Stimulated activated CD4-positive, alpha-beta T cell treated with anti-CD3 and anti-CD28 coated beads, TNF-alpha, amount 100 ng/mL, for 4 hours (primary cell): ENCODE data around the gene FAIM.
"Not testable (repeated sequence)": the region's sequence is repeated elsewhere in the genome, so short reads cannot be mapped to it uniquely, and the experiment has no call there.

Experiments used
- DNase-seq, 3 experiments: peaks; one replicate each; pipeline ENCODE4 v3.0.0-alpha.2; 2020; ENCODE audit warnings: low read depth in 3 of 3

FAIM gene, protein sequence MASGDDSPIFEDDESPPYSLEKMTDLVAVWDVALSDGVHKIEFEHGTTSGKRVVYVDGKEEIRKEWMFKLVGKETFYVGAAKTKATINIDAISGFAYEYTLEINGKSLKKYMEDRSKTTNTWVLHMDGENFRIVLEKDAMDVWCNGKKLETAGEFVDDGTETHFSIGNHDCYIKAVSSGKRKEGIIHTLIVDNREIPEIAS

DNA sequence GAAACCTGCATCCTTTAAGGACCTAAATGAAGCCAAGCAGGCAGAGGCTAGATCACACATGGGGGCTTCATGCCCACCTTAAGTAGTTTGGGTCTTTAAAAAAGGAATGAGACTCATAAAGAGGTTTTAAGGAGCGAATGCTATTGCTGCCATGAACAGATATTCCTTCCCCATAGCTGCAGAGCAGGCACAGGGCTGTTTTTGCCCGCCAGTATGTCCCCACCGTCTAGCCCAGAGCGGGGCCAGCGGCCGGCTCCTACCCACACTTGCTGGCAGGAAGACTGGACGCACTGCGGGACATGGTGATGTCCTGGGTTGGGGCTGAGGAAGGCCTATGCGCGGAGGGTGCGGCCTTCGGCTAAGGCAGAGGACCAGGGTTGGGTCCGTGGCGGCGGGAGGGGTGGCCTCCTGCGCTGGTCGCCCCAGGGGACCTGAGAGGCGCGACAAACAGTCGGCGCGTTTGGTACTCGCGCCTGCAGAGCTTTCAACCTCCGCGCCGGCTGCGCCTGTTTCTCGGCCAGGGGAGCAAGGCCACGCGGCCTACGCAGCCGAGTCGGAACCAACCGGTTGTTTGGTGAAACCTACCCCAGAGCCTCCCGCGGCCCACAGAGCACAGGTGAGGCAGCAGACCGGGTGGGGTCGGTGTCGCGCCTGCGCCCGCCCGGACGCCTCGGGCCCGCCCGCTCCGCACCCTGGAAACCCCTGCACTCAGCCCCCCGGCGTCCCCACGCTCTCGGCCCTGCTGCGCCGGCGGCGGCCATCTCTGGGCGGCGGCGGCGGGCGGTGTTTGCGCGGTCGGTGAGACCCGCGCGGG lies at the start of gene FAIM:
FAIM (plus strand) TSS at position 450 of the 814 bp plus-strand sequence. CDS start 10,956 bp downstream, outside the sequence.
- DNase-seq, result peak; percentile 32 to 53 (median 43)

DNA sequence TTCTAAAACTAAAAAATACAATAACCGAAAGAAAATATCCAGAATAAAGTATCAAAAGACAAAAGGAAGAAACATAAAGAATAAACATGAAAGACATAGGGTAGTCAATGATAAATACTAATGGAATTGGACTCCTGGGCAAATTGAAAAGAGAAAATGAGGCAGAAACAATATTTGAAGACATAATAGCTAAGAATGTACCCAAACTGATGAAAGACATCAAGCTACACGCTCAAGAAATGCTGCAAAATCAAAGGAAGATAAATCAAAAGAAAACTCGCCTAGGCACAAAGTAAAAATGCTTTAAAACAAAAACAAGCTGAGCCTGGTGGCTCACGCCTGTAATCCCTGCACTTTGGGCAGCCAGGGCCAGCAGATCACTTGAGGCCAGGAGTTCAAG lies 49.4 kb upstream of the FAIM start:
- DNase-seq, result no peak

DNA sequence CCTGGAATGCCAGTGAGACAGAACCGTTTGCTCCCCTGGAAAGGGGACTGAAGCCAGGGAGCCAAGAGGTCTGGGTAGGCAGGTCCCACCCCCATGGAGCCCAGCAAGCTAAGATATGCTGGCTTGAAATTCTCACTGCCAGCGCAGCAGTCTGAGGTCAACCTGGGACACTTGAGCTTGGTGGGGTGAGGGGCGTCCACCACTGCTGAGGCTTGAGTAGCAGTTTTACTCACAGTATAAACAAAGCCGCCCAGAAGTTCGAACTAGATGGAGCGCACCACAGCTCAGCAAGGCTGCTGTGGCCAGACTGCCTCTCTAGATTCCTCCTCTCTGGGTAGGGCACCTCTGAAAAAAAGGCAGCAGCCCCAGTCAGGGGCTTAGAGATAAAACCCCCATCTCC lies 48.1 kb upstream of the FAIM start:
- DNase-seq, result no peak

DNA sequence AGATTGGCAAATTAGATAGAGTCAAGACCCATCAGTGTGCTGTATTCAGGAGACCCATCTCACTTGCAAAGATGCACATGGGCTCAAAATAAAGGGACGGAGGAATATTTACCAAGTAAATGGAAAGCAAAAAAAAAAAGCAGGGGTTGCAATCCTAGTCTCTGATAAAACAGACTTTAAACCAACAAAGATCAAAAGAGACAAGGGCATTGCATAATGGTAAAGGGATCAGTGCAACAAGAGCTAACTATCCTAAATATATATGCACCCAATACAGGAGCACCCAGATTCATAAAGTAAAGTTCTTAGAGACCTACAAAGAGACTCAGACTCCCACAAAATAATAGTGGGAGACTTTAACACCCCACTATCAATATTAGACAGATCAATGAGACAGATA lies 45.7 kb upstream of the FAIM start:
- not testable (repeated sequence) for DNase-seq

DNA sequence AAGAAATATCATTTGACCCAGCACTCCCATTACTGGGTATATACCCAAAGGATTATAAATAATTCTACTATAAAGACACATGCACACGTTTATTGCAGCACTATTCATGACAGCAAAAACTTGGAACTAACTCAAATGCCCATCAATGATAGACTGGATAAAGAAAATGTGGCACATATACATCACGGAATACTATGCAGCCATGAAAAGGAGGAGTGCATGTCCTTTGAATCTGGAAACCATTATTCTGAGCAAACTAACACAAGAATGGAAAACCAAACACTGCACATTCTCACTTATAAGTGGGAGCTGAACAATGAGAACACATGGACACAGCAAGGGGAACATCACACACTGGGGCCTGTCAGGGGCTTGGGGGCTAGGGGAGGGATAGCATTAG lies 42.3 kb upstream of the FAIM start:
- not testable (repeated sequence) for DNase-seq

DNA sequence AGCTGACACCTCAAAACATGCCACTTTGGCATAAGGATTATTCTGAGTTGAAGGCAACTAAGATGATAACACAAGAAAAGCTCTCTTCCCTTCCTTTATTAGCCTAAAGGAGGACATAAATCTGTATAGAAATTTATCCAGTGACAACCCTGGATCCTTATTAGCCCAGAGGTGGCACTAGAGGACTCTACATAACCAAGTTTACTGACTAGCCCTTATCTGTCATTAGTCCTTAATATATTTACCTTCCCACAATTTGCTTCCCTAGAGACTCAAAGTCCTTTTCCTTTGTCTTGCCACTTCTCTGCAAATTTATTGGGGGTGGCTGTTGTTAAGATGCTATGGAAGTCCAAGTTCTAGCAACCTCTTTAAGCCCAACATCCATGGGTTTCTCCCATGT lies 41.2 kb upstream of the FAIM start:
- DNase-seq, result no peak

DNA sequence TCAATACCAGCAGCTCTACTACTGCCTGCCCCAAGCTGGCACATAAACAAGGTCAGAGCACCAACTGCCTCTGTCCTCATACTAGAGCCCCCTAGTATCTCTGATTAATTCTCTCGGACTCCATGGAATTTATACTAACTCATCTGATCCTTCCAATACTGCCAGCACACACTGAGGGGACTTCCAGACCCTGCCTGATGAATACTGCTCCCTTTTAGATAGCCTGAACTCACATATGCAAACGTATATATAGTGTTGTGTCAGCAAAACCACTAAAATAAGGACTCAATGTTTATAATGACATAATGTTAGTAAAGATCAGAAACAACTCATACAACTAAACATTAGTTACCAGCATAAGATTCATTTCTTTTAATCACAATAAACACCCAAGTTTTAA lies 39.5 kb upstream of the FAIM start:
- no peak for DNase-seq

DNA sequence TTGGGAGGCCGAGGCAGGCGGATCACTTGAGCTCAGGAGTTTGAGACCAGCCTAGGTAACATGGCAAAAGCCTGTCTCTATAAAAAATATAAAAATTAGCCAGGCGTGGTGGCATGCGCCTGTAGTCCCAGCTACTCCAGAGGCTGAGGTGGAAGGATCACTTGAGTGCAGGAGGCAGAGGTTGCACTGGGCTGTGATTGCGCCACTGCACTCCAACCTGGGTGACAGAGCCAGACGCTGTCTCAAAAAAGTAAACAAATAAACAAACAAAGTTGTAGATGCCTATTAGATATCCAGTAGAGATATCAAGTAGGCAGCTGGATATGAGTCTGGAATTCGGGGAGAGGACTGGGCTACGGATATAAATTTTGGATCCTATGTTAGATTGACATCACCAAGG lies 38.9 kb upstream of the FAIM start:
- not testable (repeated sequence) for DNase-seq

DNA sequence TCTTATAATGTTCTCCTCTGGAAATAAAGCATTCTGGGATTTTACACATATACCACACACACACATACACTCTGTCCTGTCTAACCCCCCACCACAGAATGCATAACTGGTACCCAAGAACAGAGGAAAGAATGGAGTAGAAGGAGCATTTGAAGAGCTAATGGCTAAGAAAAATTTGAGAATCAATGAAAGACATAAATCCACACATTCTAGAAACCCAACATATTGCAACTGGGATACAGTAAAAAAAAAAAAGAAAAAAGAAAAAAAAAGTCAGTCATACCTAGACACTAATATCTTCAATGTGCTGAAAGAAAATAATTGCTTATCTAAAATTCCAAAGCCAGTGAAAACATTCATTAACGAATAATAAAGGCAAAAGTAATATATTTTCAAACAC lies 35.4 kb upstream of the FAIM start:
- DNase-seq, result no peak

DNA sequence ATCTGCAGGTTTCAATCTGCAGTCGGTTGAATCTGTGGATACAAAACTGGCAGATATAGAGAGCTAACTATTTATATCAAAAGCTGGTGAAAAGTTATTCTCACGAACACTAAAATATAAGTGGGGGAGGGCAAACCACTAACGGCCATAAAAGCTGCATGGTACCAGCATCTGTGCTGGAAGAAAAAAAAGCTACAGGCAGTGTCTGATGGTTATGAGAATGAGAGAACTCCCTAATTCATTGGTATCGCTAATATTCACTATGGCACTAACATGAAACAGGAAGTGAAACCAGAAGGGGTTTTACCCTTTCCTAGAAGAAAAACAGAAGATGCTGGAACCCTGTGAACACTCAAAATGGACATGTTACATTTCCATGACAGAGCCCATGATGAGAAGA lies 30.4 kb upstream of the FAIM start:
- no peak for DNase-seq

DNA sequence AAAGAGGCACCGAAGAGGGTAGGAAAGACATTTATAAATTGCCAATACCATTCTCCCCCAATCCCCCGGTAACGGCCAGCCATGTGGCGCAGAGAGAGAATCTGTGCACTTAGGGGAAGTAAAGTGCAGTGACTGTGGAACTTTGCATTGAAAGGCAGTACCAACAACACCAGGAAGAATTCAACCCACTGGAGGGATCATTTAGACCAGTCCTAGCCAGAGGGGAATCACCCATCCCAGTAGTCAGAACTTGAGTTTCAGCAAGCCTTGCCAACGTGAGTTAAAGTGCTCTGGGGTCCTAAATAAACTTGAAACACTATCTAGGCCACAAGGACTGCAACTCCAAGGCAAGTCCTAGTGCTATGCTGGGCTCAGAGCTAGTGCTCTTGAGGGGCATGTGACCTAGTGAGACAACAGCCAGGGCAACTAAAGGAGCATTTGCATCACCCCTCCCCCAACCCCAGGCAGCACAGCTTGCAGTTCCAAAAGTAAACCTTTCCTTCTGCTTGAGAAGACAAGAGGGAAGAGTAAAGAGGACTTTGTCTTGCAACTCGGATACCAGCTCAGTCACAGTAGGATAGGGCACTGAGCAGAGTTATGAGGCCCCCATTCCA lies 29.5 kb upstream of the FAIM start:
- DNase-seq, result no peak

DNA sequence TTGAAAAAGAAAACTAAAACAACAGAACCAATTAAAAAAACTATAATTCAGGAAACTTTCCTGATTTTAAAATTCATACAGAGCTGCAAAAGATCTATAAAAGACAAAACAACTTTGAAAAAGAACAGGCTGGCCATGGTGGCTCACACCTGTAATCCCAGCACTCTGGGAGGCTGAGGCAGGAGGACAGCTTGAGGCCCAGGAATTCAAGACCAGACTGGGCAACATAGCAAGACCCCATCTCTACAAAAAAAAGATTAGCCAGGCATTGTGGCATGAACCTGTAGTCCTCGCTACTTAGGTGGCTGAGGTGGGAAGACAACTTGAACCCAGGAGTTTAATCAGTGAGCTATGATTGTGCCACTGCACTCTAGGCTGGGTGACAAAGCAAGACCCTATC lies 21.2 kb upstream of the FAIM start:
- DNase-seq, result no peak

DNA sequence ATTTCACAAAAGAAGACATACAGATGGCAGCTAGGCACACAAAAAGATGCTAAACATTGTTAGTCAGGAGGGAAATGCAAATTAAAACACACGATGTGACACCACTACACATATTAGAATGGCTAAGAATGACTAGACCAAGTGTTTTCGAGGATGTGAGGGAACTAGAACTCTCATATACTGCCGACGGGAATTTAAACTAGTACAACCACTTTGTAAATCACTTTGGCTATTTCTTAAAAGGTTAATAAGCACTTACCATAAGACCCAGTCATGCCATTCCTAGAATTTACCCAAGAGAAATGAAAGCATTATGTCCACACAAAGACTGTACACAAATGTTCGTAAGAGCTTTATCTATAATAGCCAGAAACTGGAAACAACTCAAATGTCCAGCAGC lies 20.1 kb upstream of the FAIM start:
- no peak for DNase-seq

DNA sequence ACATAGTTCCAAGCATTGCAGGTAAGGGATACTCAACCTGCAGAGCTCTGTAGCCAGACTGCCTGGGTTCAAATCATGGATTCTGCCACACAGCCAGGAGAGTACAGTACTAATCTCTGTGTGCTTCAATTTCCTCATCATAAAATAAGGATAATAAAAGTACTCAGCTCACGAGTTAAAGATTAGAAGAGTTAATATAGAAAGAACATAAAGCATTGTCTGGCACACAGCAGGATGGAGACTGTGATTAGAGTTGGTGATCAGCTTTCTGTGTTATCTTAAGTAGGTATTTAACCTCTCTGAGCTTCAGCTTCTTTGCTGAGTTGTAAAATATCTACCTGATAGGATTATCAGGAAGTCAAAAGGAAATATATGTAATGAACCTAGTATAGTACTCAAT lies 17.2 kb upstream of the FAIM start:
- no peak for DNase-seq

DNA sequence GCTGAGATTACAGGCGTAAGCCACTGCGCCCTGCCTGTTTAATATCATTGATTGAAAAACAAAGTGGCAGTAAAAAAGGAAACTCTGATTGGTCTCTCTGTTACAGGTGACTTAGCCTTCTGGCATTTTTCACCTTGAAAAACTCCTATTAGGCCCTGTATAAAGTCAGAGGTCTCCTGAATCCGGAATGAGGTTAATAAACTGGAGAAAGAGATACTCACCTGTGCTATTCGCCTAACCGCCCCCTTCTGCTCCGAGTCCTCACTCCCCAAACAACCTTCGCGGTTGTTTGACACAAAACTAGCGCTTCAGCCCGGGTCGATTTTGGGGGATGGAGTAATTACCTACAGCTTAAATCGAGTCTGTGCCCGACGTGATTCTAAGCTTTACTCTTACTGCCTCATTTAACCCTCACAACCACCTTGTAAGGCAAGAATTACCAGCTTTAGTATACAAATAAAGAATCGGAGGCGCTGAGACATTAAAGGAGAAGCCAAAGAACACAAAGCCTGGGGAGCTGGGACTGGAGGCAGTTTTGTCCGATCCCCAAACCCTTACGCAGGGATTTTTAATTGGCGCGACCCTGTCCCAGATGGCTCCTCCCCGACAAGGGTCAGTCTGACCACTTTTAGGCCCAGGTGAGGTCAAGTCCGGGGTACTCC lies 15.0 kb upstream of the FAIM start:
- no peak for DNase-seq

DNA sequence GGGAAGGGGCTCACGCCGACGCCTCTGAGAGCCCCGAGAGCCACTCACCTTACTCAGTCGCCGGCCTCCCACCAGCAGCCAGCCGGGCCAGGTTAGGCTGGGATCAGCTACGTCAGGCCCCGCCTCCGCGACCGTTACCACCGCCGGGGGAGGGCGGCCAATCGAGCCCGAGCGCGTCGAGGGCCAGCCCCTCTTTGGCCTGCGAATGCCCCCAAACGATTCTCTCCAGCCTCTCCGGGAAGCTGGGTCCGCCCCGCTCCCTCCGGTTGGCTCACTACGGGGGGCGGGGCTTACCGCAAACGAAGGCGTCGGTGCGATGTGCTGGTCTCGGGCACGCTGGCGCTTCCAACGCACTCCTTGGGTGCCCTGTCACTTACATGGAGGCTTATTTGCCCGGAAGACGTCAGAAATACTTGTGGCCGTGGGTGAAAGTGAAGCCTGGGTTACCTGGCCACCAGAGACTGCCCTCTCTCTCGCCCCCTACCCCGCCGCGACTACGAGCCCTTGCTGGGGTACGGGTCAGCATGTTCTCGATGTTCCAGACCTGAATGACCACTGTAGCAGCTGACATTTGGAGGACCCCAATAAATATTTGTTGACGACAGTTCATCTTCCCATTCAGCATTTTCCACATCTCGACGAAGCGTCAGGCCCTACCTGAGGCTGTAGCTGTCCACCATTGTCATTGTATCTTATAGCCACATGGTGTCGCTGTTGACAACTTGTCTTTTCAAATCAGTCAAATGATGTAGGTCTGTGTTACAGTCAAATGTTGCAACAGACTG lies 14.2 kb upstream of the FAIM start, which contains the start of gene CEP70:
CEP70 (minus strand) TSS at position 111 of the 785 bp plus-strand sequence. CDS start 21,333 bp downstream, outside the sequence.
- peak; percentile 73 to 82 (median 77) for DNase-seq

DNA sequence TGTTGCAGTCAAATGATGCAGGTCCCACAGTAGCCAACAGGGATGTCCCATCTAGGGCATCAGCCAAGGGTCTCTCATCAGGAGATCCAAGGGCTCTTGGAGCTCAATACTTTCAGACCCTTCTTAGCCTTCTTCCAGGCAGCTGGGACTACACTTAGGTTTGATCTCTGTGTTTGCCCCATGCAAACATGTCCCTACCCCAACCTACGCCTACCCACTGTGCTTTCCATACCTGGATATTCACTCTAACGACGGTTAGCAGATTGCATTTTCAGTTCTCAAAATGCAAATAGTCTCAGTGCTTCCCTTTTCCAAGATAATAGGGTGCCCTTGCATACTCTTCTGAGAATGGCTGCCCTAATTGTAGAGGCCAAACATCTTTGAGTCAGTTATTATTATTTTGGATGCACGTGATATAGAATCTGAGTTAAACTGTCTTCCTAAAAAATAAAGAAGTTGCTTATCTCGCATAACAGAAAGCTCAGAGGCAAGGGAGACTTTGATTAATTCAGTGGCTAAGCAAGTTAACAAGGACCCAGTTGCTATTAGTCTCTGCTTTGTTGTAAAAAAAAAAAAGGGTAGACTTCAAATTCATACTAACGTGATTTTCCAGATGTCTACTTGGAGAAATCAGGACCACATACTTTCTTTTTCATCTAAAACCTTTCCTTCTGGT lies 13.5 kb upstream of the FAIM start:
- no peak for DNase-seq

DNA sequence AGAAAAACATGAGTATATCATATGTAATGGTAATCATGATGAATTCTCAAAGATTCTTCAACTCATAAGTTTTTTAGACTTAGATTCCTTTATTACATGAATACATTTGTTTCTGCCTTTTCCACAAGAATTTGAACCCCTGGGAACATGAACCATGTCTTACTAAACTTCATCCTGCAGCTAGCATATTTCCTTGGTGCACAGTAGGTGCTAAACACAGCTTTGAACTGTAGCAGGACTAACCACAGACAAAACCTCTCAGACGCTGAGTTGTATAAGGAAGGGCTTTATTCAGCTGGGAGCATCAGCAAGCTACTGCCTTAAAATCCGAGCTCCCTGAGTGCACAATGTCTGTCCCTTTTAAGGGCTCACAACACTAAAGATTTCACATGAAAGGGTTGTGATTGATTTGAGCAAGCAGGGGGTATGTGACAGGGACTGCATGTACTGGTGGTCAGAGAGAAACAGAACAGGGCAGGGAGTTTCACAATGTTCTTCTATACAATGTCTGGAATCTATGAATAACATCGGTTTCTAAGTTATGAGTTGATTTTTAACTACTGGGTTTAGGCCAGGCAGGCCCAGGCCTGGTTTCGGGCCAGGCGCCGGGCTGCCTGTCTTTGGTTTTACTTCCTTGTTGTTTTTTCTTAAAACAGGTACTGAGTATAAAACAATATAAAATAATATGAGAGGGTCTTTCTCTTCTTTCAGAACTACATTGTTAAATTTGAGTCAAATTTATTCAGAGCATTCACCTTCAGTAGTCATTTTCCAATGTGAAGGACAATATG lies 11.2 kb upstream of the FAIM start:
- not testable (repeated sequence) for DNase-seq

DNA sequence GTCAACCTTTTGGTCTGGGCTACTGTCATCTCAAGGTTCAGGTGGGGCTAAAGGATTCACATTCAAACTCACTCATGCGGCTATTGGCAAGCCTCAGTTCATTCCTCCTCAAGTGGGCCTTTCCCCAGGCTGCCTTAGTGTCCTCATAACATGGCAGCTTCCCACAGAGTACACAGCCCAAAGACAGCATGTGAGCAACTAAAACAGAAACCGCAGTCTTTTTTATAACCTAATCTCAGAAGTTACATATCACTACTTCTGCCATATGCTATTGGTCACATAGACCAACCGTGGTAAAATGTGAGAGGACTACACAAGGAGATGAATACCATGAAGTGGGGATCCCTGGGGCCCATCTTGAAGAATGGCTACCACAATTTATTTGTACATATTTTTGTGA lies 10.0 kb upstream of the FAIM start:
- DNase-seq, result no peak

DNA sequence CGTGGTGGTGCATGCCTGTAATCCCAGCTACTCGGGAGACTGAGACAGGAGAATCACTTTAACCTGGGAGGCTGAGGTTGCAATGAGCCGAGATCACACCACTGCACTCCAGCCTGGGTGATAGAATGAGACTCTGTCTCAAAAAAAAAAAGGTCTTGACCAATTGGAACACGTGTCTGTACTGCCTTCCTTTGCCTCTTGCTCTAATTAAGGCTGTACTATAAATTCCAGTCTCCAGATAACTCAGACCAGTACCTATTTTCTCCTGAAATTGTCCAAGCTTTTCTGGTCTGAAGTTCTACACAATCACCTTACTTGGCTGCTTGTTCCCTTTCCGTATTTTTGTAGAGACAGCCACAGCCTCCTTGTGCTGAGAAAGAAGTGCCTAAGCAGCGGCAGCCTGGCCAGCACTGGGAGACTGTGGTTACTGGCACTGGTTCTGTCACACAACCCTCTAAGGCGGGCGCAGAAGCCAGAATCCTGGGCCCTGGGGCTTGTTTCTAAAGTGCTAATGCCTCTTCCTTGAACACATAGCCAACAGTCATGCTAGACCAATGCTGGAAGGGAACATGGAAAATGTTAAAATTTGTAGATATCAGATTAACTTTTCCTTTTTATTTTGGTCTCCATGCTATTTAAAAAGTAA lies 8.3 kb upstream of the FAIM start:
- no peak for DNase-seq
